Endothelial cell of hepatic sinusoid (primary cell): ENCODE data around the gene TRIM71.
"Not testable (repeated sequence)": the region's sequence is repeated elsewhere in the genome, so short reads cannot be mapped to it uniquely, and the experiment has no call there.

Source experiments
- in situ Hi-C: cut with HindIII; loops from 2 replicates; pipeline ENCODE4 v1.10.0; 2017; ENCODE audit warnings: low sequenced_read_pairs

TRIM71 gene

GRCh38 chr3:32922078-32922477 is 104.3 kb downstream of the TRIM71 start:
- in situ Hi-C loops, result no loop called here

GRCh38 chr3:32930161-32930560 is 112.4 kb downstream of the TRIM71 start:
- in situ Hi-C loops, result no loop called here

GRCh38 chr3:32931273-32931672 is 113.5 kb downstream of the TRIM71 start:
- in situ Hi-C loops, result not testable (repeated sequence)

GRCh38 chr3:32934150-32934742 is 116.4 kb downstream of the TRIM71 start:
- in situ Hi-C loops, result no loop called here

GRCh38 chr3:32937331-32937730 is 119.5 kb downstream of the TRIM71 start:
- in situ Hi-C loops, result no loop called here

- in situ Hi-C loops, result not testable (repeated sequence)
These were observed 121.9 kb downstream of the TRIM71 start for GRCh38 chr3:32939531-32940284.

GRCh38 chr3:32940726-32941125 is 122.9 kb downstream of the TRIM71 start:
- in situ Hi-C loops, result no loop called here

GRCh38 chr3:32945136-32945535 is 127.3 kb downstream of the TRIM71 start:
- in situ Hi-C loops, result no loop called here

GRCh38 chr3:32945598-32945997 is 127.8 kb downstream of the TRIM71 start:
- in situ Hi-C loops, result not testable (repeated sequence)

- in situ Hi-C loops, result no loop called here
These were observed 129.4 kb downstream of the TRIM71 start for GRCh38 chr3:32946973-32947788.
